Measurements from ENCODE around the gene PRR11. TPM values are rescaled to one million over a fixed set of nuclear protein-coding genes. Genes with fewer than 3 reads are reported as not detected.

PRR11 gene
- 100 to 1,000 TPM in 1 of 4 donors, 10 to 100 TPM in 1, under 1 TPM in 1, not detected in 1; 0.68 to 115 (median 15.7) TPM for total RNA-seq

DNA sequence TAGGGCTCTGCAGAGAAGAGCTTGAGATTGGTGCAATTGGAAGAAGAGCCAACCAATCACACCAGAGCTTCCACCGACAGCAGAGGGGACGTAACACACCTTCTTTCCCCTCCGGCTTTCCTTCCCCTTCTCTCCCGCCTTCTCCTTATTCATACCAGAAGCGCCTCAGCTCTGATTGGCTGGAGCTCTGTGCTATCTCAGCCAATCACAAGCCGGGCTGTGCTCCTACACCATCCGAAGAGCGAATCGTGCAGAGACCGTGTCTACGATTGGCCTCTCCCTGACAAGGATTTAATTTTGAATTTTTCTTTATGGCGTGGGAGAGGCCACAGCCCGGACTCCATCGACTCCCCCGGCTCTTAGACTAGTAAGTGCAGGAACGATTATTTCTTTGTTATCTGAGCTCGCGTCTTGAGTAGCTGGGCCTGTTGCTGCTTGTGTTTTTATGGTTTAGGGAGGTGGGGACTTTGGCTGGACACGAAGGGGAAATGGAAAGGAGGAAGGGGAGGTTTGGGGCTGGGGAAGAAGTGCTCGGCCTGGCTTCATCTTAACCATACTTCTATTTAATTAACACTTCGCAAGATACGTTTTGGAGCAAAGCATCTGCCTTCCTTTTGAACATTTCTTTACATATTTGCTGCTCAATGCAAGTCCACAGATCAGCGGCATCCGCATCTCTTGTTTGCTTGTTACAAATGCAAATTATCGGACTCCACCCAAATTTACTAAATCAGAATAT is at the start of gene PRR11:
Gene PRR11 (plus strand): TSS at position 308 of the 739 bp plus-strand sequence. CDS start 14,007 bp downstream, outside the sequence.
- H3K27me3 ChIP-seq: no peaks in the 10 kb centered on the region
- peak within 1 kb of the TSS; percentile 55 to 85 (median 71) for H3K4me3 ChIP-seq
- H3K9me3 ChIP-seq: no peaks in the 10 kb centered on the region
- in situ Hi-C loops (cut with MboI; ENCODE audit: low pct_ligation_motif_present in 1 of 4, low pct_unique_long_range_greater_than_20kb in 1 of 4, low sequenced_read_pairs in 3 of 4): no loop called here
- 0% methylated on average over 16 to 25 of the region's 25 CpGs for WGBS, 2 donors (ENCODE audit: low coverage in 1 of 2)
- peaks cover 14 to 36% (median 18%) of the 10 kb centered on the region in 4 donors for H3K4me1 ChIP-seq
- no peaks in the 10 kb centered on the region for H3K36me3 ChIP-seq
- peak within 1 kb of the TSS; percentile 74 to 93 (median 88) for H3K27ac ChIP-seq
- DNase-seq: peak; percentile 95
- no peak for TF ChIP-seq POLR2A (IDR thresholded peaks at IDR 0.05)
- no peak for TF ChIP-seq EP300 (IDR thresholded peaks at IDR 0.05; ENCODE audit: low read depth)
- no peak for TF ChIP-seq CTCF (IDR thresholded peaks at IDR 0.05)
- TF ChIP-seq POLR2AphosphoS5 (IDR thresholded peaks at IDR 0.05): no peak
- intact Hi-C loops (cut with DNase I; ENCODE audit: low total_unique reads): loop anchor here (10.0 kb wide), 1 partner anchor 51 kb away; the partner anchor contains the start of gene TRIM37

DNA sequence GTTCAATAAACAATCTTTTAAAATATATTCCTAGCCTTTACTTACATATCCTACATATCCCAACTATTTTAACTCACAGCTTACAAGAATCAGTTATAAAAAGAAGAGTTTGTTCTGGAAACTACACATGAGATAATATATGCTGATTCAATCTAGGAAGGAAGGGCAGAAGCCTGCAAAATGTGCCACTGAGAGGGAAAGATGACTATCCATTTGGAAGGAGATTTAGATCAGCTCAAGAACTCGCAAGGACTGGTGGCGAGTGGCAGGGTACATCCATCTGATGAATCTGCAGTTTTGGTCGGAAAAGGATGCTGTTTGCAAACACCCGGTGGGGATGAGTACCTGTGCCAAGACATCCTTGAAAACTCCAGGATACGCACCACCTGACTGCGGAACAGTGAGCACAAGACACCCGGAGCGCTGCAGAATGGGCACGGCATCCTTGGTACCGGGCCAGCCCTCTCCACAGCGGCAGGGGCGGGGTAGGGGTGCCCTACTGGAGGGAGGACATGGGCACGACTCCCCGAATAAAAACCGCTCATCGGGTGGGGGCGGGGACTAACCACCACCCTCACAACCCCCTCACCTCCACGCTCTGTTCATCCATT is 49.6 kb upstream of the PRR11 start:
- Histone ChIP-seq H3K36me3 (no peaks in the 10 kb centered on the region), H3K4me1 (peaks cover 0 to 31% (median 11%) of the 10 kb centered on the region in 4 donors), H3K9me3 (no peaks in the 10 kb centered on the region), H3K27me3 (no peaks in the 10 kb centered on the region), H3K27ac (peak overlapping the region; percentile 94 to 98 (median 97)), H3K4me3 (peak overlapping the region; percentile 66 to 95 (median 83))
- TF ChIP-seq CTCF (IDR thresholded peaks at IDR 0.05) (no peak), EP300 (IDR thresholded peaks at IDR 0.05; ENCODE audit: low read depth) (no peak), POLR2AphosphoS5 (IDR thresholded peaks at IDR 0.05) (no peak), POLR2A (IDR thresholded peaks at IDR 0.05) (no peak)
- DNase-seq: peak; percentile 73
- intact Hi-C loops (cut with DNase I; ENCODE audit: low total_unique reads) (loop anchor here (10.0 kb wide), 1 partner anchor 49 kb away; the partner anchor contains the start of genes PRR11 and SKA2), in situ Hi-C loops (cut with MboI; ENCODE audit: low pct_ligation_motif_present in 1 of 4, low pct_unique_long_range_greater_than_20kb in 1 of 4, low sequenced_read_pairs in 3 of 4) (no loop called here)
- WGBS, 2 donors (ENCODE audit: low coverage in 1 of 2): 0% methylated on average over 3 to 16 of the region's 18 CpGs

GRCh38 chr17:59106463-59107305 is 48.9 kb upstream of the PRR11 start, which contains the start of gene TRIM37:
TRIM37 (minus strand) TSS chr17:59106880; CDS start chr17:59106461, 419 bp downstream.
- Histone ChIP-seq H3K27me3 (no peaks in the 10 kb centered on the region), H3K27ac (peak within 1 kb of the TSS; percentile 94 to 98 (median 97)), H3K4me3 (peak within 1 kb of the TSS; percentile 66 to 95 (median 83)), H3K9me3 (no peaks in the 10 kb centered on the region), H3K36me3 (no peaks in the 10 kb centered on the region), H3K4me1 (peaks cover 0 to 31% (median 11%) of the 10 kb centered on the region in 4 donors)
- 1% methylated on average over 58 of the region's 89 CpGs; no CpG with 5 or more reads in 1 of the 2 donors for WGBS, 2 donors (ENCODE audit: low coverage in 1 of 2)
- intact Hi-C loops (cut with DNase I; ENCODE audit: low total_unique reads) (loop anchor here (10.0 kb wide), 1 partner anchor 48 kb away; the partner anchor contains the start of genes PRR11 and SKA2), in situ Hi-C loops (cut with MboI; ENCODE audit: low pct_ligation_motif_present in 1 of 4, low pct_unique_long_range_greater_than_20kb in 1 of 4, low sequenced_read_pairs in 3 of 4) (no loop called here)
- peak; percentile 99 for DNase-seq
- TF ChIP-seq CTCF (IDR thresholded peaks at IDR 0.05) (peak in 3 of 5 experiments; percentile 7 to 25 (median 14)), POLR2A (IDR thresholded peaks at IDR 0.05) (peak; percentile 83), EP300 (IDR thresholded peaks at IDR 0.05; ENCODE audit: low read depth) (no peak), POLR2AphosphoS5 (IDR thresholded peaks at IDR 0.05) (peak; percentile 85 to 92 (median 86))

All from transverse colon (tissue), 4 donors.